Transverse colon (tissue), 4 donors: ENCODE measurements around the gene NR3C1. TPM values are rescaled to one million over a fixed set of nuclear protein-coding genes. Genes with fewer than 3 reads are reported as not detected.

Experiments used
- DNase-seq: peaks from one replicate; pipeline ENCODE4 v3.0.0-alpha.2; 2019
- H3K27ac ChIP-seq, 4 donors: fragments of 200-600 bp; sonication (generic); 2 replicates each; pipeline ENCODE4 v1.5.1; 2016 to 2018; ENCODE audit warnings: inconsistent platforms in 4 of 4
- H3K27me3 ChIP-seq: fragments of 200-600 bp; sonication (generic); 2 replicates; pipeline ENCODE4 v1.5.1; 2017; ENCODE audit warnings: inconsistent platforms
- H3K36me3 ChIP-seq, 4 donors: fragments of 200-600 bp; sonication (generic); 2 replicates each; pipeline ENCODE4 v1.5.1; 2017 to 2019; ENCODE audit warnings: inconsistent platforms in 4 of 4
- H3K4me1 ChIP-seq, 4 donors: fragments of 200-600 bp; sonication (generic); 2 replicates each; pipeline ENCODE4 v1.5.1; 2017 to 2020; ENCODE audit warnings: inconsistent platforms in 4 of 4
- H3K4me3 ChIP-seq, 4 donors: fragments of 200-600 bp; sonication (generic); 1 replicate in 1 of 4; 2 replicates in 3 of 4; pipeline versions ENCODE4 v1.5.1 to v1.6.1; 2017 to 2019; ENCODE audit warnings: inconsistent platforms in 4 of 4
- H3K9me3 ChIP-seq, 2 donors: fragments of 200-600 bp; sonication (generic); 2 replicates each; pipeline ENCODE4 v1.5.1; 2017 to 2019; ENCODE audit warnings: inconsistent platforms in 2 of 2
- EP300 ChIP-seq: sonication (generic); formaldehyde crosslinking; IDR thresholded peaks from one replicate; pipeline ENCODE4 v1.6.1; 2017; ENCODE audit warnings: antibody characterized with exemption, low read depth
- POLR2A ChIP-seq: fragments of 450-650 bp; IDR thresholded peaks from one replicate; pipeline ENCODE4 v1.6.1; 2016; ENCODE audit warnings: antibody characterized with exemption, mild to moderate bottlenecking, moderate library complexity
- POLR2AphosphoS5 ChIP-seq, 3 donors: sonication (generic); formaldehyde crosslinking; IDR thresholded peaks; one replicate each; pipeline ENCODE4 v1.6.1; 2016; ENCODE audit warnings: antibody characterized with exemption in 3 of 3
- WGBS, 2 donors: methylation state at CpG; one replicate each; pipeline ENCODE4 v1.1.5; 2018; ENCODE audit warnings: low coverage in 1 of 2; 5-methylcytosine and 5-hydroxymethylcytosine counted together
- in situ Hi-C, 4 donors: fragments of 200-750 bp; cut with MboI; loops; one replicate each; pipeline versions ENCODE4 v1.15.0 to v1.15.1; 2017; ENCODE audit warnings: low sequenced_read_pairs in 3 of 4, low pct_ligation_motif_present in 1 of 4, low pct_unique_long_range_greater_than_20kb in 1 of 4
- intact Hi-C: fragments of 100-400 bp; cut with DNase I; formaldehyde crosslinking; loops from one replicate; pipeline ENCODE4 v1.15.1; 2023; ENCODE audit warnings: low total_unique reads
- total RNA-seq, 4 donors: library from RNA; depleted of rRNA; stranded (reverse); fragments of >200 nt; gene quantifications; one replicate each; pipeline ENCODE4 v1.1.0, GENCODE V29; 2016
- TF ChIP-seq, protein P1 (sequence below), 5 experiments: fragments of 200-600 bp in 3 of 5; fragments of 450-650 bp in 2 of 5; sonication (generic) in 3 of 5; IDR thresholded peaks; 1 replicate in 2 of 5; 2 replicates in 3 of 5; pipeline ENCODE4 v1.5.1; 2016 to 2017; ENCODE audit warnings: antibody characterized with exemption in 5 of 5, inconsistent platforms in 3 of 5, mild to moderate bottlenecking in 2 of 5, moderate library complexity in 1 of 5

NR3C1 gene
- total RNA-seq, 4 donors from 2014 or later, result 8.4 to 37.7 (median 30.3) TPM

DNA sequence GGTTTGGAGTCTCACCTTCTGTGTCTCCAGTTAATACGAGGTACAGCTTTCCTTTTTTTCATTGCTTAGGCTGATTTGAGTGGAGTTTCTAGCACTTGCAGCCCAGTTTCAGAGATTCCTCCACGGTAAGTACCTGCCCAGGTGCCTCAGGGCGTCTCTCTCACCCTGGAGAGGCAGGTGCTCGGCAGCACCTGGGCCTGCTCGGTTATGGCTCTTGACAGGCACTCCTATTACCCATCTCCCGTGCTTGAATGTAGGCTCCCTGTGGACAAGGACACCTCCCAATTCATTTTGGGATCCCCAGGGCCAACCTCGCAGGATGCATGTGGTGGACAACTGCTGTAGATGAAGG lies 144.3 kb downstream of the NR3C1 start:
- Histone ChIP-seq H3K27ac (no peak overlapping the region), H3K4me1 (no peaks in the 10 kb centered on the region), H3K9me3 (no peaks in the 10 kb centered on the region), H3K4me3 (no peak overlapping the region), H3K36me3 (no peaks in the 10 kb centered on the region), H3K27me3 (no peaks in the 10 kb centered on the region)
- TF ChIP-seq EP300 (no peak), POLR2A (no peak)
- TF ChIP-seq, protein P1, sequence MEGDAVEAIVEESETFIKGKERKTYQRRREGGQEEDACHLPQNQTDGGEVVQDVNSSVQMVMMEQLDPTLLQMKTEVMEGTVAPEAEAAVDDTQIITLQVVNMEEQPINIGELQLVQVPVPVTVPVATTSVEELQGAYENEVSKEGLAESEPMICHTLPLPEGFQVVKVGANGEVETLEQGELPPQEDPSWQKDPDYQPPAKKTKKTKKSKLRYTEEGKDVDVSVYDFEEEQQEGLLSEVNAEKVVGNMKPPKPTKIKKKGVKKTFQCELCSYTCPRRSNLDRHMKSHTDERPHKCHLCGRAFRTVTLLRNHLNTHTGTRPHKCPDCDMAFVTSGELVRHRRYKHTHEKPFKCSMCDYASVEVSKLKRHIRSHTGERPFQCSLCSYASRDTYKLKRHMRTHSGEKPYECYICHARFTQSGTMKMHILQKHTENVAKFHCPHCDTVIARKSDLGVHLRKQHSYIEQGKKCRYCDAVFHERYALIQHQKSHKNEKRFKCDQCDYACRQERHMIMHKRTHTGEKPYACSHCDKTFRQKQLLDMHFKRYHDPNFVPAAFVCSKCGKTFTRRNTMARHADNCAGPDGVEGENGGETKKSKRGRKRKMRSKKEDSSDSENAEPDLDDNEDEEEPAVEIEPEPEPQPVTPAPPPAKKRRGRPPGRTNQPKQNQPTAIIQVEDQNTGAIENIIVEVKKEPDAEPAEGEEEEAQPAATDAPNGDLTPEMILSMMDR (IDR thresholded peaks at IDR 0.05), result no peak
- intact Hi-C loops (no loop called here), in situ Hi-C loops (no loop called here)
- DNase-seq, result no peak
- 80 to 99% methylated on average over 1 to 7 of the region's 7 CpGs for WGBS, 2 donors

DNA sequence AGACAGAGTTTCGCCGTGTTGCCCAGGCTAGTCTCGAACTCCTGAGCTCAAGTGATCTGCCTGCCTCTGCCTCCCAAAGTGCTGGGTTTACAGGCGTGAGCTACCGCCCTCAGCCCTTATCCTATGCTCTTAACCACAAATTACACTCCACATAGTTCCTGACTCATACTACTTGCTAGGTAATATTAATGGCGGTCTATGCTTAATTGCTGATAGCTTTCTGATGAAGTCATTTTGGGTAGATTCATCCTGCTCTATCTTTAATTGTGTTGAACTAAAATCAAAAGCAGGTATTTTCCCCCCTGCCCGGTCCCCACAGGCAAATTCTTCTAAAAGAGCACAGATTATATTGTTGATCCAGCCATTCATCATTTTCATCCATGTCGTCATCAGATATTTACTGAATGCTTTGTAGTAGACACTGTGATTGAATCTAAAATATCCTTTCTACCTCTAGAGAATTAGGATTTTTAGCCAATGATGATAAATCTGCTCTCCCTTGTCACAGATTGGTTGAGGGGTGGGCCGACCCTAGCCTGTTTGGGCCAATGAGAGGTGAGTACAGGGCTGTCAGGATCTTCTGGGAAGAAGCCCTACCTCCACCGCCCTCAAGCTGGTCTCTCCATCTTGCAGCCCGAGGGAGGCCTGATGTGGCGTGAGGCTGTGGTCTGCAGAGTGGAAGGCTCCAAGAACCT lies 144.8 kb downstream of the NR3C1 start:
- Histone ChIP-seq H3K4me1 (no peaks in the 10 kb centered on the region), H3K9me3 (no peaks in the 10 kb centered on the region), H3K27me3 (no peaks in the 10 kb centered on the region), H3K36me3 (no peaks in the 10 kb centered on the region), H3K27ac (no peak overlapping the region), H3K4me3 (no peak overlapping the region)
- in situ Hi-C loops (no loop called here), intact Hi-C loops (no loop called here)
- DNase-seq, result no peak
- WGBS, 2 donors, result 96% methylated on average over 4 to 12 of the region's 12 CpGs
- TF ChIP-seq POLR2A (no peak), POLR2AphosphoS5 (IDR thresholded peaks at IDR 0.05) (no peak), EP300 (no peak)
- TF ChIP-seq, protein P1 (IDR thresholded peaks at IDR 0.05), result no peak

DNA sequence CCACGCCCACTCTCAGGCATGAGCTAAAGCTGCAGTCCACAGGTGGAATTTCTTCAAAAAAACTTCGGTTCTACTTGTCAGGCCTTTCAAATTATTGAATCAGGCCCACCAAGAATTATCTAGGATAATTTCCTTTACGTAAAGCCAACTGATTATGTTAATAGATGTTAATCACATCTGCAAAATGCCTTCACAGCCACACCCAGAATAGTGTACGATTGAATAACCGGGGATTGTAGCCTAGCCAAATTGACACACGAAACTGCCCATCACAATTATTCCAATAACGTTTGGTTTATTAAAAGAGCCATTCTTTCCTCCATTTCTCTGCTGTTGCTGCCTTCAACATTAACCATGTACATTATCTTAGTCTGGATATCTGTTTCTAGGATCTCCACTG lies 148.7 kb downstream of the NR3C1 start:
- H3K4me1 ChIP-seq, result no peaks in the 10 kb centered on the region
- intact Hi-C loops (no loop called here), in situ Hi-C loops (no loop called here)
- TF ChIP-seq, protein P1 (IDR thresholded peaks at IDR 0.05), result no peak
- TF ChIP-seq EP300, result no peak
- TF ChIP-seq POLR2AphosphoS5 (IDR thresholded peaks at IDR 0.05), result no peak
- TF ChIP-seq POLR2A, result no peak
- no peaks in the 10 kb centered on the region for H3K27me3 ChIP-seq
- no peaks in the 10 kb centered on the region for H3K9me3 ChIP-seq
- no peak for DNase-seq
- no peak overlapping the region for H3K27ac ChIP-seq
- H3K36me3 ChIP-seq, result no peaks in the 10 kb centered on the region
- WGBS, 2 donors, result 85 to 87% methylated on average over 4 to 7 of the region's 7 CpGs
- no peak overlapping the region for H3K4me3 ChIP-seq

DNA sequence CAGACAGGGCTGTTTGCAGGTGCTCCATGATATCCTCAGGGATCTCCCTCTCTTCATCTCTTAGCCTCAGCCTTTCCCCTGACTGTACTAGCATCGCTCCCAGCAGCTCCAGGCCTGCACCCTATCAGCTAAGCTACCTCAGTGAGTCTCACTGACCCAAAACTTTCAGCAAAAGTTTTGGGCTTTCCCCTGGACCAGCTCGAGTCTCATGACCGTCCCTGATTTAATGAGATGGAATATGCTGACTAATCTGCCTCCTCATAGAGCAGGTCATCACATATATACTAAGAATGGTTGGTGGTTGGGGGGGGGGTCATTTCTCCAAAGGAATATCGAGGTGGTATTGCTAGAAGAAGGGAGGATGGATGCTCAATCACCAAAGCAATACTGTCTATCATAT lies 151.5 kb downstream of the NR3C1 start:
- 87% methylated on average over 4 of the region's 4 CpGs; no CpG with 5 or more reads in 1 of the 2 donors for WGBS, 2 donors
- Histone ChIP-seq H3K27me3 (no peaks in the 10 kb centered on the region), H3K27ac (no peak overlapping the region), H3K36me3 (no peaks in the 10 kb centered on the region), H3K9me3 (no peaks in the 10 kb centered on the region), H3K4me1 (peaks cover 0 to 4% (median 0%) of the 10 kb centered on the region in 4 donors), H3K4me3 (no peak overlapping the region)
- intact Hi-C loops (no loop called here), in situ Hi-C loops (no loop called here)
- TF ChIP-seq, protein P1 (IDR thresholded peaks at IDR 0.05), result no peak
- TF ChIP-seq EP300 (no peak), POLR2AphosphoS5 (IDR thresholded peaks at IDR 0.05) (no peak)
- no peak for DNase-seq
